NCI-H748 treated with DMSO at 0.1 percent for 48 hours (cell line): Measurements from ENCODE around the gene NUAK1.
A peak's percentile ranks its signal among the peaks of the same experiment; 100 is the strongest.
"Not testable (repeated sequence)": the region's sequence is repeated elsewhere in the genome, so short reads cannot be mapped to it uniquely, and the experiment has no call there.

Experiments used
- DNase-seq: peaks from one replicate; lab custom pipeline; 2025; lab: John Stamatoyannopoulos, UW

The NUAK1 gene

DNA sequence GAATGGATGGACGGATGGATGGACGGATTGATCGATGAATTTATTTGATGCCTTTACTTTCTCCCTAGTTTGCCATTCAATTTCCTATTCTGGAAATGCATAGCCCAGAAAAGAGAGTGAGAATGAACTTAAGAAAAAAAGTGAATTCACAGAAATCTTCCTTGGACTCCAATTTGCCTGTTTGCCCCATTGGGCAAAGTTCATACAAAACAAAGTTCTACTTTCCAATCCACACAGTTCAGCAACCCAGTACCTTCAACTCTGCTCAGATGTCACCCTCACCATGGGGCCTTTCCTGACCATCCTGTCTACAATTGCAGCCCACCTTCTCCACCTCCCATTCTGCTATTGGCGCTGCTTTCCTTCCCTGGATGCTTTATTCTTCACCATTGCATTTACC is 8.2 kb upstream of the NUAK1 start:
- no peak for DNase-seq

DNA sequence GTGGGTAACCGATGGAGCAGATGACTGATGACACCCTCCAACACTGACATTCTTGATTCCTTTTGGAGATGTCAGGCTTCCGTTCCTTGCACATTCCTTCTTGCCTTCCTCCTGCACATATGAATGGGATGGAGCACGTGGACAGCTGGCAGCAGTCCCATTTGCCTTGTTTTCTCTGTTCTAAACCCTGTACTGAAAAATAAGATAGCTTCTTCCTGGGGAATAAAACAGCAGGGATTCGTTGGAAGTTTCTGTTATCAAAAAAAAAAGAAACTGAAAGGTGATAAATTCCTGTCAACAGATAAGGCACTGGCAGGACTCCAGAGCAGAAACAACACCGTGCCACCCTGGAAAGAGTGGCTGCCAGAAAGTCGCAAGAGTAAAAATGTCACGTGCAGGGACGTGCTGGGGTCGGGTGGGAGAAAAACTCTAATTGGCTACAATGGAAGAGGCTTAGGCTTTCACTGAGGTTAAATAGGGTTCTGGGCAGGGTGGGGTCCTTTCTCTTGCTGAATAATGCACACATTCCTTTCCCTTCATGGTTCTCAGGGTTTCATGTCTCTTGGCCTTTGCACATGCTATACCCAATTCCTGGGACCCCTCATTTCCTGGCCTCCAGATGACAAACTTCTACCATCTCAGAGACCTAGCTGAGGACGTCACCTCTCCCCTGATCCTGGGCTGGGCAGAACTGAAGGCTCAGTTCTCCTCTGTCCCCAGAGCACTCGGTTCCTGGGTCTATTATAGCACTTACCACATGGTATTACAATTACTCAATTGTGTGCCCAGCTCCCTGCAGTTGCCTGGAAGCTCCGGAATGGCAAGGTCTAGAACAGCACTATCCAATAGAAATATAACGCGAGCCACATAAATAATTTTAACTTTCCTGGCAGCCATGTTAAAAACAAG is 7.0 kb upstream of the NUAK1 start:
- no peak for DNase-seq

DNA sequence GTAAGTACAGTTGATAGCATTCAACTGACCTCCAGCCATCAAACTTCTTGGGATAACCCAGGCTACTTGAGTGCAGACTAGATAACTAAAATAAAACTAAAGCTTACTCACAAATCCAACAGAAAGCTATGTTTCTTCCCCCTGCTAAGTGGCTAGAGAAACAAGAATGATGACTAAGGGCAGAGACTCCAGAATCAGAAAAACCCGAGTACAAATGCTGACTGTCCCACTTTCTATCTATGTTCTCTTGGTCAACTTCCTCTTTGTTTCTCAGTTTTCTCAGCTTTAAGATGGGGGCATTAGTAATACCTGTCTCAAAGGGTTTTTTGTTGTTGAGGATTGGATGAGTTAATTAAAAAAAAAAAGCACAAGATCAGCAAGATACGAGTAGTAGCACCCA is 6.1 kb upstream of the NUAK1 start:
- no peak for DNase-seq

DNA sequence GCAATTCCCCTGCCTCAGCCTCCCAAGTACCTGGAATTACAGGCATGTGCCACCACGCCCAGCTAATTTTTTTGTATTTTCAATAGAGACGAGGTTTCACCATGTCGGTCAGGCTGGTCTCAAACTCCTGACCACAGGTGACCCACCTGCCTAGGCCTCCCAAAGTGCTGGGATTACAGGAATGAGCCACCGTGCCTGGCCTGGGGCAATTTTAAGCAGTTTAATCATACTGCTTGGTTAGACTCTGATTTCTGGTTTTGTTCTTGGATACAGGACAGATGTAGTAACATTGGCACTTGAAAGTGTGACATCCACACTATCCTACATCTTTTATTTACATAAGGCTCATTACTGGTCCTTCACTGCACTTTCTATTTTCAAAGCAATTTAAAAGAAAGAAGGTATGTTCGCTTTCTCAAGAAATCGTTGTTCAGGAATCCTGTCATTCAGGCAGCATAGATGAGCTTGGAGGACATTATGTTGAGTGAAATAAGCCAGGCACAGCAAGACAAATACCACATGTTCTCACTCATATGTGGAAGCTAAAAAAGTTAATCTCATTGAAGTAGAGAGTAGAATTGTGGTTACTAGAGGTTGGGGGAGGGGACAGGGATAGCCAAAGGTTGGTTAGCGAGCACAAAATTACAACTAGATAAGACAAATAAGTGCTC is 4.0 kb upstream of the NUAK1 start:
- no peak for DNase-seq

DNA sequence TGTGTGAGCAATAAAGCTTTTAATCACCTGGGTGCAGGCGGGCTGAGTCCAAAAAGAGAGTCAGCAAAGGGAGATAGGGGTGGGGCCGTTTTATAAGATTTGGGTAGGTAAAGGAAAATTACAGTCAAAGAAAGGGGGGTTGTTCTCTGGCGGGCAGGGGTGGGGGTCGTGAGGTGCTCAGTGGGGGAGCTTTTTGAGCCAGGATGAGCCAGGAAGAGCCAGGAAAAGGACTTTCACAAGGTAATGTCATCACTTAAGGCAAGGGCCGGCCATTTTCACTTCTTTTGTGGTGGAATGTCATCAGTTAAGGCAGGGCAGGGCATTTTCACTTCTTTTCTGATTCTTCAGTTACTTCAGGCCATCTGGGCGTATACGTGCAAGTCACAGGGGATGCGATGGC is 3.2 kb upstream of the NUAK1 start:
- DNase-seq, result not testable (repeated sequence)

DNA sequence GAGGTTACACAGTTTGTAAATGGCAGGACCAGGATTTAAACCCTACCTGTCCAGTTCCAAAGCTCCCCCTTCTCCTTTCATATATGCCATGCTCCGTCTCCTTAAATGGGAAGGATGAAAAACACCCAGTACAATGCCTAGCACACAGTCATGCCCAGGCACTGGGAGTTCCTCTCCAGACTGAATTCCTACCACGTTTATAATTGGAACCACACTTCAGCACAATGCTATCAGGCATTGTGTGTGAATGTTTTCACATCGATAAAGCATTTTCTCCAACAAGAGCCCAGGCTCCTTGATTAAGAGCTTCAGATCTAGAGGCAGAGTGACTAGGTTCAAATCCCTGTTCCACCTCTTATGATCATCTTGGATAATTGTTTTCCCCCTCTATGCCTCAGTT is 2.7 kb upstream of the NUAK1 start:
- DNase-seq, result no peak

DNA sequence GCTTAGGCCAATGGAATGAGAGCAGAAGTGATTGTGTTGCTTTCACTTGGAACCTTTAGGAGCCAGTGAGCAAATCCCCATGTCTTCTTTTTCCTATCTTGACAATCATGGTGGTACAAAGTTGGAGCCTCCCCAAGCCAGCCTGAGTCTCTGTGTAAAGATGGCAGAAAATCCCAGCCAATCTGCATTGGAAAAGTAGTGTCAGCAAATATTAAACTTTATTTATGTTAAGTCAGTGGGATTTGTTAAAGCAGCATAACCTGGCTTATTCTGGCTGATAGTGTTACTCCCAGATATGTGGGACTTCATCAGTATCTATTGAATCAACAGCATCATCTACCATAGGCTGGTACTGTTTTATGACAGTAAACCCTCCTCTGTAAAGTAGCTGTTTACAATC is 2.2 kb upstream of the NUAK1 start:
- DNase-seq, result no peak

DNA sequence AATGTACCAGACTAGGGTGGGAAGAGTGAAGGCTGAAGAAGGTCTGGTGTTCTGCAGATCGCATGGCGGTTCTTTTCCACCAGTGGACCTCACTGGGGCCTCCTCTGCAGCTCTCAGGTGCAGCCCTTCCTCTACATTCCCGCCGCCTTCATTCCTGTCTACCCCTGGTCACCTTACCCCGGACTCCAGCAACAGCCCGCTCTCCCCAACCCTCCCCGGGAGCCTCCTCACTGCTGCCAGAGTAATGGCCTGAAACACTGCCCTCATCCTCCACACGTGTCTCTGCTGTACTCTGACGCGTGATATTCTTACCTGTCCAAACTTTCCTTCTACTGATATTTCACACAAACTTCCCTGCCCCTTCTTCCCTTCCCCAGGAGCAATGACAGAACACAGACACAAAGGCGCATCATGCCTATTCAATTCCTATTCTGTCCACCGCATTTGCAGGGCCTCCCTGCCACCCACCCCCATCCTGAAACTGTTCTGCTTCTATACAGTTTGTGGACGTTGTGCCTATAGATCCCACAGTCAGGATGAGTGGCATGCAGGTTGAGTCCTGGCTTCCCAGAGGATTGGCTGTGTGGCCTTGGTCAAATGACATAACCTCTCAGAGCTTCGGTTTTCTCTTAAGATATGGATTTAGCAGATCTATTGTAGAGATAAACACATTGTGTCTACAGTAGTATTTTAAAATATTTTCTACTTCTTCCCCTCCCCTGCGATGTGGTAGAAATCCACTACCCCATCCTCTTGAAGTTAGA is 1.7 kb upstream of the NUAK1 start:
- no peak for DNase-seq

DNA sequence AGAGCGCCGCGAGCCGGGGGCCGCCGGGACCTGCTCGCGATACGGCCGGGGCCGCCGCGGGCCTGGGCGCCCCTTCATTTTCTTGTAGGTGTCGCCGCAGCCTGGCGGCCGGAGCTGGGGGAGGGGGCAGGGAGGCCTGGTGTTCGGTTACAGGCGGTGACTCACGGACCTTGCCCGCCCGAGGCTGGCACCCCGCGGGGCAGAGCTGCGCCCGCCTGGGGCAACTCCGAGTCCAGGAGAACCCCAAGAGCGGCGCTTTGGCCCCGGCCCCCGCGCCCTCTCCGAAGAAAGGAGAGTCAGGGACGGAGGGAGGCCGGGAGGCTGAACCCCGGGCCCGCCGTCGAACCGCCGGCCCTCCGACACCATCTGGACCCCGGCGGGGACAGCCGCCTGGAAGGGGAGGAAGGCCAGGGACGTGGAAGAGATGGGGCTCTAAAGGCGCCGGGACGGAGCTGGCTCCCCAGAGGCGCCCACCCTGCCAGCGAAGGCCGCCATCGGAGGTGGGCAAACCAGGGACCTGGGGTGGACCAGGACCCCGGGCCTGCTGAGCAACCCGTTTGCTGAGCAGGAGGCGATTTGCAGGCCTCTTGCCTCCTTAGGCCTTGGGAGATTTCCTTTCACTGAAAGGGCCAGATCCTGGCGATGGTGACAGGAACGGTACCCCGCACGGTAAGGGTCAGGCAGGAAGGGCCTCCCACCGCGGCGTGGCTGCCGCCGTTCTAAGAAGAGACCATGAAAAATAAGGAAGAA is 843 bp upstream of the NUAK1 start:
- peak; percentile 20 for DNase-seq

DNA sequence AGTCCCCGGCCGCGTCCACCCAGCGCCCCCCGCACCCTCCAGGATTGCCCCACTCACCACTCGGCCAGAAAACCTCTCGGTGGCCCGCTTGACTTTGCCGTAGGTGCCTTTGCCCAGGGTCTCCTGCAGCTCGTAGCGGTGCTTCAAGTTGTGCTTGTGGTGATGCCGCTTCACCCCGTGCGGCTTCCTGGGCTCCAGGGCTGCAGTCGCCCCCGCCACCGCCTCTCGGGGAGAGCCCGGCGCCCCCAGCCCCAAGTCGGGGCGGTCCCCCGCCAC is 459 bp downstream of the NUAK1 start:
- DNase-seq, result no peak

DNA sequence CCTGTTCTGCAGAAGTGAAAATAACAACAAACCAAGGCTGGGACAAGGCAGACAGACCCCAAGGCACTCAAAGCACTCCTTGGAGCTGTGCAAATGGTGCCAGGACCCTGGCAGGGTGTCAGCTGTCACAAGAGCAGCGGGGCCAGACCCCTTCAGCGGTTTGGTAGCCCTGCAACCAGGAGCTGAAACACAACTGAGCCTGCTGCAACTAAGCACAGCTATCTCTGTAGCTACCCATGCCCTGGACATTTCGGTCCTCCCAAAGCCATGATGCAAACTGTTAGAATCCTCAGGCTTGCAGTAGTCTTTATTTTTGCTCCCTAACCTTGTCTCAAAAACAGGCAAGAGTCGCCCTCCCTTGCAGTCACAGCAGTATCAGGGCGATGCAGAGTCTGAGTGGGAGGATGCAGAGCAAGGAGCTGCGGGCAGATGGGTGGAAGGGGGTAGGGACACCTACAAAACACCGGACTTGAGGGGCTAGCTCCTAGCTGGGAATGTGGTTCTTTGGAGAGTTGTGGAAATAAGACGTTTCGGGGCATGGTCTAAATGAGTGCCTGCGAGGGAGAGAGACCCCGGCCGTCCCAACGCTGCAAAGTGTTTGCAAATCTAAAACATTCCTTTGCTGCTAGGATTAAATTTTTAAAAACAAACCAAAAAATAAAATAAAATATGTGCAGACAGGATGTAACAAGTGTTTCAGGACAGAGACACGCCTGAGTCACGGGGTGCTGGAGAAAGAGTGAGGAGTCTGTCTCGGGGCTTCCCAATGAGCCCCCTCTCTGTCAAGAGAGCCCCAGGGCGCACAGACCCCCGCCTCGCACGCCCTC is 1.0 kb downstream of the NUAK1 start:
- no peak for DNase-seq

DNA sequence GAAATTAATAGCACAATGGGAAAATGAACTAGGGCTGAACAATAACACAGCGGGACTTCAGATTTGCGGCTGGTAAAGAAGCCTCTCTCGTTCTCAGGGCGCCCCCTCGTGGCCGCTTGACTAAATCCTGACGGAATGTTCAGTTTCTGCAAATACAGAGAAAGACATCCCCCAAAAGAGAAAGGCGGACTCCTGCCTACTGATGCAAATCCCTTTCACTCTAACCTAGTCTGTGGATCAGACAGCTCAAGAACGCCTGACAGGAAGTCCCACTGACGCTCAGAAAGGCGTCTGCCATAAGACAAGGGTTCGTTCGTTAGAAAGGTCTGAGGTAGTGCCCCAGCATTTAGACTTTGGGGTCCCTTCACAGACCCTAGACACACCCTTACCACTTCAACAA is 2.5 kb downstream of the NUAK1 start:
- peak; percentile 83 for DNase-seq

DNA sequence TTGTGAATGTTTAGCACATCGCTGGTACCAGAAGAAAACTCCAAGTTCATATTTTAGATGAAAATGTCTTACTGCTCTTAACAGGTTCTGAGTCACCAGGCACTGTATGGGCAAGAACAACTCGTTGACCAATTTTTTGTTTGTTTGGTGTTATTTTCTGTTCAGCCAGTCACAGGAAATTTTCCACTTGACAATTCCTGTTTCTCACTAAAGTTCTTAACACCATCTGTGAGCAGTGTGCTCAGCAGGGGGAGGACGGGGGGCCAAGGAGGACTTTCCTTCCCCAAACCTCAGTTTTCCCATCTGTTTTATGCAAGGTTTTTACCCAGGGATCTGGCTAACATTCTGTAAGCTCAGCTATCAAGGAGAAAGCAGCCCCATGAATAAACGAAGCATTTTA is 3.0 kb downstream of the NUAK1 start:
- DNase-seq, result no peak

DNA sequence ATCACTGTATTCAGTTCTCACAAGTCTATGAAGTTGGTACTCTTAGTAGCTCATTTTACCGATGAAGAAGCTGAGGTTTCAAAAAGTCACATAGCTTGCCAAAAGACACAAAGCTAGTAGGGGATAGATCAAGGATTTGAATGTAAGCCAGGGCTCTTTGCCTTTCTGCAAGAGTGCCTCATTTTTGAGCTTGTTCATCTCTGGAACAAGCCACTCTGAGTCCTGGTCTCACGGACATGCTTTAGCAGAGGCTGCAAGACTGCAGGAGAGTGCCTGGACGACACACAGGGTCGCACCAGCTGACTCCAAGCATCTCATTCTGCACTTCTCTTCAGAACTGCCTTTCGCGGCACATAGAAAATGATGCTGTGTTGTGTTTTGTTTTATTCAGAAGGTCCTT is 3.7 kb downstream of the NUAK1 start:
- no peak for DNase-seq

DNA sequence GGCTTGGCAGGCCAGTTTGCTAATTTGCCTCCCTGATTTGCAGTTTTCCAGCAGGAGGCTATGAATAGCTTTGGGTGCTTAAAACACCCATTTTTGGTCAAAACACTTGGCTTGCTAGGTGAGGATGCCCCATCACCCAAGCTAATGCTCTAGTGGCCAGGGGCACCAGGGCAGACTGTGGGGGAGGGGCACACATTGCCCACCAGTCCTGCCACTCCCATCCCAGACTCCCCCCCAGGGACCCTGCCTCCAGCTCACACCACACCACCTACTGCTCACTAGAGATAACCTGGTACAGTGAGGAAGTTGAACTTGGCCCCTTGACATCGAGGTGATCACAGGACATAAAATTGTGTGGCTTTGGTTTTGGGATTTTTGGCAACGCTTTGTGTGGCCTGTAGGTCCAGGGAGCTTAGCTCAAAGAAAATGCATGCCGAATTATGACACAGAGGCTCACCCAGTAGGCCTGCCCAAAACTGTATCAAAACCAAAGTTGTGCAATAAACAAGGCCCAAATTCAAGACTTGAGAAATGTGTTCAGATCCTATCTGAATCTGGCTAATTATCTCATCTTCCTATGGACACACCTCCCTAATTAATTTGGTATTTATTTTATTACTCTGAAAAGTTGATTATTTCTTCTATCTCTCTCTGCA is 4.3 kb downstream of the NUAK1 start:
- DNase-seq, result no peak

DNA sequence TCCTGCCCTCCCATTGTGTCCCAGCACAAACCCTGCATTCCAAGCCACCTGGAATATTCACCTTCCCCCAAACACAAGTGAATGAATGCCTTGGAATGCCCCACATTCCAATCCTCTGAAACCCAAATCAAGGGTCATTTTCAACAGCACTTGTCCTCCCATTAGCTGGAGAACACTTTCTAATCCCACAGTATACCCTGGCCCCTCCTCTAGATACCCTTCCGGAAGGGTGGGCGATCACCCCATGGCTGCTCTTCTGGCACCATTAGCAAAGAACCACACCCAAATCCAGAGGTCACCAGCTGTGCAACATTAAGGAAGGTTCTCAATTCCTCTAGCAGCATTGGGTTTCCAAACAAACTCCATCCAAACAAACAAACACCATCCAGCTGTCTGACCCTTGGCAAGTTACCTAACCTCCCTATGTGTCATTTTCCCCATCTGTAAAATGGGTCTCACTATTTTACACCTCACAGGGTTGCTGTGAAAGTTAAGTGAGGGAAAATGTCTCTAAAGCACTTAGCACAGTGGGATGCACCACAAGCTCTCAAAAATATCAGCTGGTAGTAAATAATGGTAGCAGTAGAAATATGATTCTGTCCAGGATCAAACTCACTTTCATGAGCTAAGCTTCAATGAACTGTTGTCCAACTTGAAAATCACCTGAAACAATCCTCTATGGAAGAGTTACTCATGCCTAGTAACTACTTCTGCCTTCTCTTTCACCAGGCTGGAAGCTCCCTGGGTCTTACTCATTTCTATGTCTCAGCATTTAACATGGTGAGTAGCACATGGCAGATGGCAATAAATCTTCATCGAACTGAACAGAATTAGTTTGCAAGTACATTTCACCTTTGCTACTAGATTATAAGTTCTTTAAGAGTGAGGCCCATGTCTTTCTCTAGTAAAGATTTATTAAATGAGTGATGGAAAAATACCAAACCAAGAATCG is 5.3 kb downstream of the NUAK1 start:
- no peak for DNase-seq

DNA sequence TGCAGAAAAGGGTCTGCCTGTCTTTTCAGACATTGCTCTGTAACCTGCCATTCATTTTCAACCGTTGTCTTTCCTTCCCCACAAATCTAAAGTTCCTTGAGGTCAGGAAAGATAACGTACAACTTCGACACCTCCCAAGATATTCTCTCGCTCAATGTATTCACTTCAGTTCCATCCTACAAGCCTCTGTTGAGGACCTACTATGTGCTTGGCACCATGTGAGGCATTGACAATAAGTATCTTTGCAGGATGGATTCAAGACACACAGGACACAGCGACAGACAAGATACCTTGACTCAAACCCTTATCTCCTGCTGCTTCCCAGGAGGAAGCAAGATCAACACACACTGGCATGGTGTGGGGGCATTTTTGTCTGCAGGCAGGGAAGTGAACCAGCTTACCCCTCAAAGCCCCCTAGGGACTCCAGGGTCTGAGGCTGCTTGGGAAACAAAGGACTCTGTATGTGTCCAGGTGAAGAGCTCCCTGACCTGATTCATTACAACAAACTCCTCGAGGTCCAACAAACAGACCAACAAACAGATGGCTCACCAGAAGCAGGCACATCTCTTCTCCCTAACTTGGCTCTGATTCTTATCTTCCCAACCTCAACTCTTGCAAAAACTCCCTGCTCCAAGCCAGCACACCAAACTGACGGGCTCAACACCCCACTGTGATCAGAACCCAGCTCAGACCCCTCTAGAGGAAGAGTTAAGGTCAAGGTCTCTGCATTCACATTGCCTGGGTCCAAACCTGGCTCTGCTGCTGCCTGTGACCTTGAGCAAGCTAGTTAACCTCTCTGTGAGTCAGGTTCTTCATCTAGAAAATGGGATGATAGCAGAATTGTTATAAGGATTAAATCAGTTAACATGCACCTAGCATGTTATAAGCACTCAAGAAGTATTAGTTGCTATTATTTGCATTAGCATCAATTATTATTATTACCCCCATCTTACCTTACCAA is 6.3 kb downstream of the NUAK1 start:
- no peak for DNase-seq

DNA sequence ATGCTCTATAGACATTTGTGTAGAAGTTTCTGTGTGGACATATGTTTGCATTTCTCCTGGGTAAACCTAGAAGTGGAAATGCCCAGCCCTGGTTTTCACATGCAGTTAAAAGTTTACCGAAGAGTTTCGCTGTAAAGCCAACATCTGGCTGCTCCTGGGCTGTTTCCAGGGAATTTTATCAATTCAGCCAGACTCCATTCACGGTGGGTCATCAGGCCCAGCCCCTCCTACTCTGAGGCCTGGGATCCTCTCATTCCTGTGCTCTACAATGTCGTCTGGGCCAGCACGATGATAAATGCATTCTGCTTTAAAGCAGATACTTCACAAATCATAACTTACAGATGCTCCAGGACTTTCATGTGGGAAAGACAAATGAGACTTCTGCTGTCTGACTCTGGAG is 7.1 kb downstream of the NUAK1 start:
- DNase-seq, result no peak
